DMS 273 (cell line): Measurements from ENCODE around the gene PGBD5.
A peak's percentile ranks its signal among the peaks of the same experiment; 100 is the strongest.

Experiments used
- DNase-seq: peaks from one replicate; lab custom pipeline; 2025; ENCODE audit not compliant: unreplicated experiment; lab: John Stamatoyannopoulos, UW

PGBD5 gene

DNA sequence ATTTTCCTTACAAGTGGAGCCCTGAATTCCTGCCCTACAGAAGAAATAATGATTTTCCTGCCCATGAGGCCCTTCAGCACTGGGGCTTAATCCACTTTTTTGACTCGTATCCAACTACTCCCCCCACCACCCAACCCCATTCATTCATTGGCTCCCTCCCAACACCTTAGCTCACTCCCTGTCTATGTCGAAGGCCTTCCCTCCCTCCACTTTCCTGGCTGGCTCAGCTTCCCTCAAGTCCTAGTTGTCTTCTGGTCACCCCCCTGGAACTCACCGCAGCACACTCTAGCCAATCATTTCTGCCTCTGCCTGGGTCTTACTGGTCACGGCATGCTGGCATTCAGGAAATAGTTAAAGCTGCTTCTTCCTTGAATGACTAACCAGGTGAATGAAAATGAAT lies 118.9 kb downstream of the PGBD5 start:
- no peak for DNase-seq

DNA sequence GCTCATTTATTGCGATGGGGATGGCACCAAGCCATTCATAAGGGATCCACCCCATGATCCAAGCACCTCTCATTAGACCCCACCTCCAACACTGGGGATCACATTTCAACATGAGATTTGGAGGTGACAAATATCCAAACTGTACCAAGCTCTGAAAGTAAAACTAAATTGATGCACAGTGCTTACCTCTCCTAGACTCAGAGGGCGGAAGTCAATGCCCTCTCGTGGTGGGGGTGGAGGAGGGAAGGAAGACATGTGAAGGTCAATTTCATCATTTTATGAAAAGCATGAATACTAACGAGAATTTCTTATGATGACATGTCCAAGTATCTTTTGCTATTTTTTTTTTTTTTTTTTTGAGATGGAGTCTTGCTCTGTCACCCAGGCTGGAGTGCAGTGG lies 120.0 kb downstream of the PGBD5 start:
- DNase-seq: no peak

DNA sequence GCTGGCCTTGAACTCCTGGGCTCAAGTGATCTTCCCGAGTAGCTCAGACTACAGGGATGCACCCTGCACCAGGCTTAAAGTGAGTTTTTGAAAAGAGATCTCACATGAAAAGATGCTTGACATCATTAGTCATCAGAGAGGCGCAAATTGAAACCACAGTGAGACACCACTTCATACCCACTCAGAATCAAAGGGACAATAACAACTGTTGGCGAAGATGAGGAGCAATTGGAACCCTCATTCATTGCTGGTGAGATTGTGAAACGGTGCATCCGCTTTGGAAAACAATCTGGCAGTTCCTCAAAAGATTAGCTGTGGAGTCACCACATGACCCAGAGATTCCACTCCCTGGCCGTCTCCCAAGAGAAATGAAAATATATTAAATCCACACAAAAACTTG lies 122.3 kb downstream of the PGBD5 start:
- DNase-seq: no peak

DNA sequence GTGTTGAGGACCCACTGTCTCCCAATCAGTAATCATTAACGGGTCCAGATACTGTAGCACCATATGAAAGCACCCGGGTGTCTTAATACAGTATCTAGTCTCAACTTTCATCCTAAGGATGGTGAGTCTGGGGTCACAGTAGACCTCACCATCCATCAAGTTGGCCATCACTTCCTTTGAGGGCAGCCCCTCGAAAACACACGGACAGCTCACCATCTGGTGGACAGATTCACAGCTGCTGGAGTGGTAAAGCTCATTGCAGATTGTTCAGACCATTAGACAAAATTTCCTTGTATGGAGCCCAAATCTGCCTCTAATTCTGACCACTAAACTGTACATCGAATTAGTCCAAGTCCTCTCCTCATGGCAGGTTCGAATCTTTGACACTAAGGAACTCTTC lies 123.1 kb downstream of the PGBD5 start:
- DNase-seq: no peak

DNA sequence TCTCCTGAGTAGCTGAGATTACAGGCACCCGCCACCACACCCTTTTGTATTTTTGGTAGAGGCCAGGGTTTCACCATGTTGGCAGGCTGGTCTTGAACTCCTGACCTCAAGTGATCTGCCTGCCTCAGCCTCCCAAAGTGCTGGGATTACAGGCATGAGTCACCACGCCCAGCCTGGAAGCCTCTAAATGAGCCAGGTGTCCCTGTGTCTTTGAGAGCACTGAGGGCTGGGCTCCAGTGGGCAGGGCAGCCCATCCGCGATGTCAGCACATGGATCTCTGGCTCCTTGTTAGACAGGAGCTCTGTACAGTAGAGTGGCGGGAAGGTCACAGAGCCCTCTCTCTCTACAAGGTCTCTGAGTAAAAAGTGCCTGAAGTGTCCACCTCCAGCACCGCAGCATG lies 124.3 kb downstream of the PGBD5 start:
- DNase-seq: peak; percentile 25

DNA sequence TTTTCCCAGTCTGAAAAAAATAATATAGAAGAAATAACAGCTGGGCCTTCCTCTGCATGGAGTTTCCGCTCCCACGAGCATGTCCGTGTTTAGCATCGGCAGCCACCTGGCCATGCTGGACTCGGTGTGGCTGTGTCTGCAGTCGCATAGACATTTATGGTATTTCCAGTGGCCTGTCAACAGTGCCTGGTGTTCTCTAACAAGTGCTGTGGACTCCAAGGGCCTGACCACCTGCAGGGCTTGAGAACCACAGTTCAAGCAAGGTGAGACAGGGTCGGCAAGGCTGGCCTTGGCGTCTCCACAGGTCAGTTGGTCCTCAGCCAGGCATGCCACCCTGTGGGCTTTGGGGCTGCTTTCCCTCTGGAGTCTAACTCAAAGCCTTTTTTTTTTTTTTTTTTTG lies 124.8 kb downstream of the PGBD5 start:
- peak; percentile 24 for DNase-seq

DNA sequence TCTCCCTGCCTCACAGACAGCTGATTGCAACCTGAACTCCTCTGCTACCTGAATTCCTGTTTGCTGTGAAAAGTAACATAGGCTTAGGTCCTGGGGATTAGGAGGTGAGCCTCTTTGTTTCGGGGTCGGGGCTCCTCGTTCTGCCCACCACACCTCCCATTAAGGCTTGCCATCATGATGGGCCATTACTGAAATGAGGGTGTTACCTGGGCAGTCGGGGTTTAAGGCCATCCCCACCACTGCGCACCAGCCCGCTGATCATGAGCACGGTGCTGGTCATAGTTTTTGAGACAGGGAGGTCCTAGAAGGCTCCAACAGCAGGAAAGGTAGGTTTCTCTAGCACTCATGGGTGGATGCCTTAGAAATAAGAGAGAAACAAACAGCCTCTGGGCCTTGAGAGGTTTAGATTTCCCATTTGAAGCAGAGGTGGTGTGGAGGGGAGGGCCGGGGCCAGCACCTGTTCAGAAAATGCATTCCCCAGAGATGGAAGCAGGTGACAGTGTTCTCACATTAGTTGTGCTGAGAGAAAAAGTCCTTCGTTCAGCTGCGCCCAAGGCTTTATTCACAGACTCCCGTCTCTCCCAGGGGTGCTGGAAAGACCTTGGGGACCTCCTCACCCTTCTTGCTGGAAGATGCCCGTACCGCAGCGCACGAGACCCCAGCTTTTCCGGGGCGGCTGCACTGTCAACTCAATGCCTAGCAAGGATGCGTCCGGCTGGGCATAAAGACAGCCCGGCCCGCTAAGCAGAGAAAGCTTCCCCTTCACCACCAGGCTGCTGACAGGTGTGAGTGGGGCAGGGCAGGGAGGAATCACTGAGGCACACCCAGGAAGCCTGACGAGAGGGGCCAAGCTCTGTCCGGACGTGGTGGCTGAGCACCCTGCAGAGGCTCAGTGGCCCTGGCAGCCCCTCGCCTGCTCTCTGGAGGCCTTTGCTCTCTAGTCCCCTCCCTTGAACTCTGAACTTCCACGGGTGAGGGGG lies 125.5 kb downstream of the PGBD5 start:
- DNase-seq: no peak

DNA sequence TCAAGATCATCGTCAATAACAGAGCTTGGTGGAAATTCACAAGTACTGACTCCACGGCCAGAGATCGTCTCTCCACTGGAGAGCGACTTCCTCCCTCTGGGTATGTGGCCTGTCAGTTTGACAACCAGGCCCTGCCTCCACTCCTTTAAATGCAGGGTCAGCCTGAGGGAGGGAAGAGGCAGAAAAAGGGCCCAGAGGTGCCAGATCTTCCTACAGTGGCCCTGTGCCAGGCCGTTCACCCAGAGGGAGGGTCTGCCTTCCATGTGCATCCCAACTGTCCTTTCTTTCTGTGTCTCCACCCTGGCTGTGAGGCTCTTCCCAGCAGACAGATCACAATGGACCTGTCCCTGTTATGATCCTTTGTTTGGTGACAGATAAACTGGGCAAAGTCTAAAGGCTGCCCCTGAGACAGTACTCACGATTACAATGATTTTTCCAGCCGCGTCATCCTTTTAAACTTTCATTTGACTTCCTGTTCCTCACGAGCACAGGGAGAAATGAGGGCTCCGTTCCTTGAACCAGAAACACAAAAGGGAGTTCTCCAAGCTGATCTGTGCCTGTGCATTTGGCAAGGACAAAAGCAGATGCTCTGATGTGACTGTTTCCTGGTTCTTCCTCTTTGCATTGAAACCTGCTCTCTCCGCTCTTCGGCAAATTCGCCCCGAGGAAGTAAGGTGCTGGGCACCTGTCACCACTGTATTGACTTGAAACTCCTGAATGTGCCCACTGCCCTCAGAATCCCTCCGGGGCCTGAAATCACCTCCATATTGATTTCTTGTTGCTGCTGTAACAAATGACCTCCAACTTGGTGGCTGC lies 126.7 kb downstream of the PGBD5 start:
- no peak for DNase-seq

DNA sequence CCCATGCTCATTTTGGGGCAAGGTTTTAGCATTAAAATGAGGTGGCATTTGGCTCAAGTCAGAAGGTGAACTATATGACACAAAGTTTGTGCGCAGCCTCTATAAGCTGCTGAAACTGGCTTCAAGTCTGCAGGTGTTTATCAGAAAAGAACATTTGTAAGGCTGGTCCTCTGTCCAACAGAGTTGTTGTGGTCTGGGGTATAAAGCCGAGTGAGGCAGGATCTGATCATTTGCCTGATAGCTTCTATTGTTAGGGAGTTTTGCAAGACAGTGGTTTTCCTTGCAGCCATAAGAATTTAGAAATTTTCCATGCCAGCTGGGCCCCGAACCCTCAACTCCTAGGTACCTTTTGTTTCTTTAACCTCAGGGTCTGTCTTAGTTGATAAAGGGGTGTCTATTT lies 130.8 kb downstream of the PGBD5 start:
- no peak for DNase-seq

DNA sequence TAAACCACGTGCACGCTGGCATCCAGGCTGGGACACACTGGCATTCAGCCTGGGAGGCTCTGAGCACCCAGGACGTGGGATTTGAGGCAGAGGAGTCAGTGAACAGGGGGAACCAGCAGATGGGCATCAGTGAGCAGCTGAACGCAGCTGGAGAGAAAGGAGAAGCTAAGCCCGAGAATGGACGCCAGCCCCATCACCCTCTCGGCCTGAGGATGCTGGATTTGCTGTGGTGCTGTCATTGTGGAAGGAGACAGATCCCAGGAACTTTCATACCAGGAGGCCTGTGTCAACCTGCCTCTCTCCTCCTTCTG lies 132.8 kb downstream of the PGBD5 start:
- peak; percentile 80 for DNase-seq

DNA sequence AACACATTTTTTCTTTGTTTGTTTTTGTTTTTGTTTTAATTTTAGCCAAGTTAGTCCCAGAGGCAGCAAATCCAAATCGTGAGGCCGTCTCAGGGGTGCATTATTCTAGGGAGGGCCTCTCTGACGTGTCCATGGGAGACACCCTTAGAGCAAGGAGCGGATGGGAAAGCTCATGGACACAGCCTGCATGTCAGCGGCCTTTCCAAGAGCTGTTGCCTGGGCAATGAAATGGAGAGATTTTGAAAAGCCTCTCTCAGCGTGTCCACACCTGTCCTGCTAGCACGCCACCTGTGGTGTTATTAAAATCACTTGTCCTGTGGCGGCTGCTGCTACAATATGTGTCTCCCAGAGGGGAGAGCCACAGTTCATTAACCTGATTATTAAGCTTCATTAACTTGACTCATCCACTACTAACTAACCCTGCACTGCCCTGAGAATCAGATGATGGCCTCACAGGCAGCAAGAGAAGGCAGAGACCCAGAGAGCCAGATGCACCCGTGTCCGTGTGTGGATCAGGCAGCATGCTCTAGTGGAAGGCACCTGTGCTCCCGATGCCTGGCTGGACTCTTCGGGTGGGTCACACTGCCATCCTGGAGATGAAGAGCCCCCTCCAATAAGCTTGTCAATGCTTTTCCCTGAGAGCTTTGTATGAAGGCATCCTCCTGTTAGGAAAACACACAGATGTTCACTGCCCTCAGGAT lies 133.3 kb downstream of the PGBD5 start:
- DNase-seq: peak; percentile 83

DNA sequence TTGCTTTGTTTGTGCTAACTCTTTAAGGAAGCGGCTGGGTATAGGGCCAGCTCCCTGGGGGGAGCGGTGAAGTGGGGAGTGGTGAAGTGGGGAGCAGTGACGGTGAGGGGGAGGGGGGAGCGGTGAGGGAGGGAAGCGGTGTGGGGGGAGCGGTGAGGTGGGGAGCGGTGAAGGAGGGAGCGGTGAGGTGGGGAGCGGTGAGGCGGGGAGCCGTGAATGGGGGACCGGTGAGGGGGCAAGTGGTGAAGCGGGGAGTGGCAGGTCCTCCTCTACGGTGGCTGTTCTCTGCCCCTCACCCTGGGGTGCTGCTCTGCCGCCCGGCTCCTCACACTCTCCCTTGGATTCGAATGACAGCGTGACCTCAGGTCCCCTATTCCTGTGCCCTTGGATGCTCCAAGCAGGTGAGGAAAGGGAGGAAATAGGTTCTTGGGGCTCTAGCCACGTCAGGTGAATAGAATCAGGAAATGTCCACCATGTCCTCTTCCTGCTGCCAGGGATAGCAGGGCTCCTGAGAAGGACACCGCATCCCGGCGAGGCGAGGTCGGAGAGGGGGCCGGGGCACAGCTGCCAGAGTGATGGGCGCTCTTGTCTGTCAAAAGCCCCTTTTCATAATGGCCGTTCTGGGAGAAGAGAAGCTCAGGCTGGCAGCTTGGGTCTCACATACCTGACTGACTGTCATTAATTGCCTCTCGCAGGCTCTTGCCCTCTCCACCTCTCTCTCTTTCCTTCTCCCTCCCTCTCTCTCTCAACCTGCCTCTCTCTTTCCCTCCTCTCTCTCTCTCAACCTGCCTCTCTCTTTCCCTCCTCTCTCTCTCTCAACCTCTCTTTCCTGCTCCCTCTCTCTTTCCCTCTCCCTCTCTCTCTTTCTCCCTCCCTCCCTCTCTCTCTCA lies 134.2 kb downstream of the PGBD5 start:
- no peak for DNase-seq

DNA sequence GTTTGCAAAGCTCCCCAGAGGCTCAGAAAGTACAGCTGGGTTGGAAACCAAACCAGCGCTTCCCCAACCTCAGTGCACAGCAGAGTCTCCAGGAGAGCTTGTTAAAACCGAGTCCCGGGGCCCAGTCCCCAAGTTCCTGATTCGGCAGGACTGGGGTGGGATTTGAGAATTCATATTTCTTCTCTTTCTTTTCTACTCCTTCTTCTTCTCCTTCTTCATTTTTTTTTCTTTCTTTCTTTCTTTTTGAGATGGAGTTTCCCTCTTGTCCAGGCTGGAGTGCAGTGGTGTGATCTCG lies 136.8 kb downstream of the PGBD5 start:
- DNase-seq: no peak

DNA sequence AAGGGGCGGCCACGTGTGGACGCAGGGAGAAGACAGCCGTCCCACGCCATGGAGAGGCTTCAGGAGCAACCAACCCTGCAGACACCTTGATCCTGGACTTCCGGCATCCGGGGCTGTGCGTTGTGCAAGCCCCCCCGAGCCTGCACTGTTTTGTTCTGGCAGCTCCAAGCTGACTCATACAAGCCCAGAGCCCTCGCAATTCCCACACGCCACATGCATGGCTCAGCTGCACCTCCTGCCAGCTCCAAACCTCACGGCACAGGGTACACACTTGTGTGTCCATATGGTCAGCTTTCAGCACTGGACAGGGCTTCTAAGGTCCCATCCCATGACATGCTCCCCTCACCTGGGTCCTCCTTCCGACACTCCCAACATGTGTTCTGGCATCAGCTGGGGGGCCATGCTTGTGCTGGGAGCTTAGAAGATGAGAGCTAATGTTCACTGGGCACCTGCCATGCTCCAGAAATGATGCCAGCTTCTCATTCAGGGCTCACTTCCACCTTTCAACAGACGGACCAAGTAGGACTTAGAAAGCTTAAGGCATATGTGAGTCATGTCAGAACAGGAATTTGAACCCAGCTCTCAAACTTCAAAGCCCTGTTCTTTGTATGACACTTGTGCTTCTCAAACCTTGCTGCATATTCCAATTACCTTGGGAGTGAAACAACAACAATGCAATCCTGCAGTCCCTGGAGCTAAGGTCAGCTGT lies 137.3 kb downstream of the PGBD5 start:
- peak; percentile 54 for DNase-seq

DNA sequence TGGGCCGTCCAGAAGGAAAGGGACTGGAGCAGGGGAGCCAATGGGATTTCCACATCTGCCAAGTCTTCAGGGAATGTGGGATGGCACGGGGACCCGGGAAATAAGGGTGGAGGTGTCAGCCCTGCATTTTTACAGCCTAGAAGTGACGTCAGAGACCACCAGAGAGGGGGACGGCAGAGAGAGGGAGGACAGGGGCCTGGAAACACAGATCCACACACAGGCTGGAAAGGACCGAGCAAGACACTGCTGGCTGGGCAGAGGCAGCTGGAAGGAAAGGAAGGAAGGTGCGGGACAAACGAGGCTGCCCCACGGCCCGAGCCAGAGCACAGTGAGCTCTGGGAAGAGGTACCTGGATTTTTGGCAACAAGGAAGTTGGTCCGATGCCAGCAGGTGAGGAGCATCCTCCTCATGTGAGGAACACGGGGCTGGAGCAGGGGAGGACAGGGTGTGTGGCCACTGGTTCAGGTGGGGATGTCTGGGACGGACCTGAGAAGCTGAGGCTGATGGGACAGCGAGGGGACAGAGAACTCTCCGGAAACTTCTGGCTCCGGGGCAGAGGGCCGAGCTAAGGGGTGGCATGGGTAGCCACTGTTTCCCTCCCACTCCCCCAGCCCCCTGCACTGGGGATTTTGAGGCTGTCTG lies 138.3 kb downstream of the PGBD5 start:
- DNase-seq: no peak

DNA sequence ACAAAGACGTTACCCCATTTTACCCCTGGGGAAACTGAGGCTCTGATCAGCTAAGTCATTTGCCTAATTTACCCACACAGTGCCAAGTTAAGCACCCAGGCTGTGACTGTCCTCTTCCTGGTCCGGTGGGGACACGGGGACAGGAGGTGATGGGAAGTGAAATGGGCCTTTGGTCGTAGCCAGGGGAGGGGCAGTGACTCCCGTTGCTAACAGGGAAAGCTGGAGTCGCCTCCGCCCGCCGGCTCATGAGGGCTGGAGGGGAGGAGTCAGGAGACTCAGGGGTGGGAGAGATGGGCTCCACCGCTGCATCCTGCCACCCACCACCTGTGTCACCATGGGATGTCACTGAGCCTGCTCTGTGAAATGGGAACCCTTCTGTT lies 139.3 kb downstream of the PGBD5 start:
- peak; percentile 19 for DNase-seq

DNA sequence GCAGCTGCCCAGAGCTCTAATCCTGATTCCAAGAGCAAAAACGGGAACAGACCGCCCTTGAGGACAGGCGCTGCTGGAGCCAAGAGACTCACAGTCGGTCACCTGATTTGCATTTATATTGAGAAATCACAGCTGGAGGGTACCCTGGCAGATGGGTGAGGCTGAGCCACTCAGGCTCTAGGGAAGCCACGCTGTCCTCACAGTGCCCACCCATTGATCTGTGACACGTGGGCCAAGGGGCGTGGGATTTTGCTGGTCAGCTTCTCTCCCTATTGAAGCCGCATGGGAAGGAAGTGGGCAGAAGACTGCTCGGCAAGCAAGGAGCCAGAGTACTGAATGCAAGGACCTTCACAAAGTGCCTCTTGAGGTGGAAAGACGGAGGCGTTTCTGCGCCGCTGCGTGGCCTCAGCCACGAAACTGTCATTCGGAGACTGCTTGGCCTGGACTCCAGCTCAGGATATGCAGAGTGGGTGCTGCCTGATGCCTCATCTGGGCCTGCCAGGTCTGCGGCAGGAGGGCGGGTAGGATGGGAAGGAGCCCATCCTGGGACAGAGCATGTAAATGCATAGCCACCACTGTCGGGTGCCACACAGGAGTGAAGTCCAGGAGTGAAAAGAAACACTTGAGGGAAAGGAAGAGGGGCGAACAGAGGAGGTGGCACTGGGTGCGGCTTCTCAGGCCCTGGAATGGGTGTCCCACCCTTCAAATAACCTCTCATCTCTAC lies 139.8 kb downstream of the PGBD5 start:
- DNase-seq: peak; percentile 75

DNA sequence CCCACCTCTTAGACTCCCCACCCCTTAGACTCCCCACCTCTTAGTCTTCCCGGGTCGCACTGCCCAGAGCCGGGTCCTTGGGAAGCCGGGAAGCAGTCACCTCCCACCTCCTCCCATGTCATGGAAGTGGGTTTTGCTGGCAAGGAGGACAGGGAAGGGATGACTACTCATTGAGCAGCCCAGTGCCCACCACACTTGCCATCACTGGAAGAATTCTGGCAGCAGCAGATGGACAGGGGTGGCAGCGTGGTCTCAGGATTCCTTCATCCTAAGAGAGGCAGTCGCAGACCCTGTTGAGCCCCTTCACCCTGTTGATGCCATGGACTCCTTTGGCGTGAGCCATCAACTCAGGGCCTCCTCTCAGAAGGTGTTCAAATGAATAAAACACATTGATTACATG lies 140.8 kb downstream of the PGBD5 start:
- no peak for DNase-seq

DNA sequence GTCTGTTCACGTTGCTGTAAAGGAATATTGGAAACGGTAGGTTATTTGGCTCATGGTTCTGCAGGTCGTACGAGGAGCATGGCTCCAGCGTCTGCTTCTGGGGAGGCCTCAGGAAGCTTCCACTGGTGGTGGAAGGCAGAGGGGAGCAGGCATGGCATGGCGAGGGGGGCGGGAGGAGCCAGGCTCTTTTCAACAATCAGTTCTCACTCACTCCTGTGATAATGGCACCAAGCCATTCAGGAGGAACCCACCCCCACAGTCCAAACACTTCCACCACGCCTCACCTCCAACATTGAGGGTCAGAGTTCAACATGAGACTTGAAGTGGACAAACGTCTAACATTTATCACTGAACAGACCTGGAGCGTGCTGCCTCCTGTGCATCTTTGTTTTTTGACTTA lies 141.2 kb downstream of the PGBD5 start:
- DNase-seq: no peak
